Sciatic nerve (tissue), 2 donors: ENCODE data around the gene CYTH2. TPM values are rescaled to one million over a fixed set of nuclear protein-coding genes. Genes with fewer than 3 reads are reported as not detected.
"Not testable (repeated sequence)": the region's sequence is repeated elsewhere in the genome, so short reads cannot be mapped to it uniquely, and the experiment has no call there.

Experiments
- ATAC-seq: fragments of 200-7000 bp; cut with Tn5 transposase; one replicate; pipeline ENCODE4 v1.9.1; 2020; ENCODE audit warnings: mild to moderate bottlenecking, moderate library complexity
- DNase-seq: peaks from one replicate; pipeline ENCODE4 v3.0.0-alpha.2; 2020; ENCODE audit warnings: low spot score
- intact Hi-C: fragments of 100-400 bp; cut with DNase I; formaldehyde crosslinking; loops from one replicate; pipeline ENCODE4 v1.14.2; 2022
- total RNA-seq: library from RNA; stranded (reverse); fragmentation: NEBNext Ultra II Directional; extraction: Animal tissue kit (Norgen Biotek cat#: 25700); gene quantifications from one replicate; pipeline ENCODE4 v1.2.1, GENCODE V29; 2021
- donor health status: DM: no; HTN: no; CAD: no.
- donor health status: DM: no; HTN: no; CAD: no.

Gene CYTH2
- total RNA-seq, 1 donor from 2014 or later, result 62.7 TPM

DNA sequence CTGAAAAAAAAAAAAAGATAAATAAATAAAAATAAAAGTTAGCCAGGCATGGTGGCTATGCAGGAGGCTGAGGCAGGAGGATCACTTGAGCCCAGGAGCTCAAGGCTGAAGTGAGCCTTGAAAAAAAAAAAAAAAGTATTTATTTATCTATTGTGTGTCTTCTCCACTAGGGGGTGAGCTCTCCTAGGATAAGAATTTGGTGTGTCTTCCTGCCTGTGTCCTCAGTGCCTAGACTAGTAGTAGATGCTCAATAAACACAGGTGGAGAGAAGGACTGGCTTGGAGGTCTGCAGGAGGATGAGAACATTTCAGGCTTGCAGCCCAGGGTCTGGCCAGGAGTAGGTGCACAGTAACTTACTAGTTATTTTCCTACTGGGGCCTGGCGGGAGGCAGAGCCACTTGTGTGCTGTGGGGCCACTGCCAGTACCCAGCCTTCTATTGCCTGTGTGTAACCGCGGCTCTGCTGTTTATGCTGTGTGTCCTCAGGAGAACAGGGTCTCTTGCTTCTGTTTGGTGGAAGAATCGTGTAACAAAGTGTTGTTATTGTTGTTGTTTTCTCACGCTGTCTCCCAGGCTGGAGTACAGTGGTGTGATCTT is 37.1 kb downstream of the CYTH2 start:
- no peak for ATAC-seq
- no peak for DNase-seq
- intact Hi-C loops, result no loop called here

DNA sequence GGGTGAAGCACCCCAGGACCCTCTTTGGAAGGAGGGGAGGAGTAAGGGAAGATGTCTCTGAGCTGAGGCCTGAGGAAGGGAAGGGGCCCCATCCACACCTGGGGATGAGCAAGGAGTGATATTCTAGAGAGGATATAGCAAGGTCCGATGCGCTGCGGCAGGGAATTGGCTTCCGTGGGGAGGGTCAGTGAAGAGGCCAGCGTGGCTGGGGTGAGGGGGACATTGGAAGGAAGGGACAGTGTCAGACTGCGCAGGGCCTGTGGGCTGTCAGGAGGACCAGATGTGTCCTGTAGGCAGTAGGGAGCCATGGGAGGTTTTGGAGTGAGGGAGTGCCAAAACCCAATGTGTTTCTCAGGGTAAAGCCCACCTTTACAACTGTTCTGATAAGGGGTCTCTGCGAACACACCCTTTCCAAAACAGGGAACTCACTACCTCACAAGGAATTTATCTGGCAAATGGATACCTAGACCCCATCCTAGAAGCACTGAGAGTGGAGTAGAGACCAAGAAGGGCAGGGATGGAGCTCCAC is 38.8 kb downstream of the CYTH2 start:
- ATAC-seq (no peak), DNase-seq (no peak)
- intact Hi-C loops, result no loop called here

DNA sequence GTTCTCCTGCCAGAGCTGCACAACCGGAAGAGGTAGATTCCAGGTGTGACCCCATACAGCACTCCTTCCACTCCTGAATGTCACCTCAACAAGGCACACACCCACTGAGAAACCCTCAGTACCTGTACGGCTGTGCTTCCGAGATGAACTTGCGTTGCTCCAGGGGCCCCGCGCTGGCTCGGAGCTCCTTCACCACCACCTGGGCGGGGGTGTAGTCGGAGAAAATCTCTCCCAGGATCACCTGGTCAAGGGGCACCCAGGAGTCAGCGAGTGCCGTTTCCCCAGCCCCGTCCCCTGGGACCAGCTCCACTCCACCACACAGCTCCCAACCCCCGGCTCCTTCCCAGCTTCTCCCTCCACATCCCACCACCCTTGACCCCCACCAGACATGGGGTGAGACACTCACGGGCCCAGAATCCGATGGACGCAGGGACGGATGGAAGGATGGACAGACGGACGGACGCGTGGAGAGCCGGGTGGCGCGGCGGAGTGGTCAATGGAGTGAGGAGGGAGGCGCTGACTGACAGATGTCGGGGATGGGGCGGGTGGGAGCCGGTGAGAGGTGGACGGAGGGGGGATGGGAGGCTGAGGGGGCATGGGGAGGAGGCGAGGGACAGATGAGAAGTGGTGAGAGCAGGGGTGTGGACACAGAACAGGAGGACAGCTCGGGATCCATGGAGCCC is 39.7 kb downstream of the CYTH2 start:
- DNase-seq (no peak), ATAC-seq (no peak)
- intact Hi-C loops, result no loop called here

DNA sequence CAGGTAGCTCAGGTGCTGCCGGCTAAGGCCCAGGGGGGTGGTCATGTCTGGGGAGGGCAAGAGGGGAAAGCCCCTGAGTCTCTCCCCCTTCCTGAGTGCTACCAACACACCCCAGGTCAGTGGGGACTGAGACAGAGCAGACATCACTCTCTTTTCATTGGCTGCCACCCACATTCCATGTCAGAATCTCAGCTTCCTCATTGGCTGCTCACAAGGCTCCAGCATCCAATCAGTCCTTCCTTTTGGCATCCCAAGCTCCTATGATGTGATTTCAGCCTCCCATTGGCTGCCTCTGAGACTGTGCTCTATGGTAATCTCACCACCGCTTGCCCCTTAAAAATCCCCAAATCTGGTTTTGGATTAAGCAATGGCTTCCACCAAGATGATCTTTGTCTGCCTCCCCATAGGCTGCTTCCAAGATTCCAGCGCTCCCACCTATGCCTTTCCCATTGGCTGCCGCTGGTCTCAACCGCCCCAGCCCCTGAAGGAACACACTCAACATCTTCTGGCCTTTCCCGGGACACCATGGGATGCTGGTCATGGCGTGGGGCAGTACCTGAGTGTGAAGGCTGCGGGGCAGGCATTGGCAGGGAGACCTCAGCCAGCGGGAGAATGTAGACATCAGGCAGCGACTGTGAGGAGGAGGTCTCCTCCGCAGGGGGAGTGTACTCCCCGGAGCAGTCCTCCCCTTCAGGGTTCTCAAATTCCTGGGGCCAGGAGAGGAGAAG is 40.5 kb downstream of the CYTH2 start:
- intact Hi-C loops, result no loop called here
- no peak for DNase-seq
- ATAC-seq, result no peak

DNA sequence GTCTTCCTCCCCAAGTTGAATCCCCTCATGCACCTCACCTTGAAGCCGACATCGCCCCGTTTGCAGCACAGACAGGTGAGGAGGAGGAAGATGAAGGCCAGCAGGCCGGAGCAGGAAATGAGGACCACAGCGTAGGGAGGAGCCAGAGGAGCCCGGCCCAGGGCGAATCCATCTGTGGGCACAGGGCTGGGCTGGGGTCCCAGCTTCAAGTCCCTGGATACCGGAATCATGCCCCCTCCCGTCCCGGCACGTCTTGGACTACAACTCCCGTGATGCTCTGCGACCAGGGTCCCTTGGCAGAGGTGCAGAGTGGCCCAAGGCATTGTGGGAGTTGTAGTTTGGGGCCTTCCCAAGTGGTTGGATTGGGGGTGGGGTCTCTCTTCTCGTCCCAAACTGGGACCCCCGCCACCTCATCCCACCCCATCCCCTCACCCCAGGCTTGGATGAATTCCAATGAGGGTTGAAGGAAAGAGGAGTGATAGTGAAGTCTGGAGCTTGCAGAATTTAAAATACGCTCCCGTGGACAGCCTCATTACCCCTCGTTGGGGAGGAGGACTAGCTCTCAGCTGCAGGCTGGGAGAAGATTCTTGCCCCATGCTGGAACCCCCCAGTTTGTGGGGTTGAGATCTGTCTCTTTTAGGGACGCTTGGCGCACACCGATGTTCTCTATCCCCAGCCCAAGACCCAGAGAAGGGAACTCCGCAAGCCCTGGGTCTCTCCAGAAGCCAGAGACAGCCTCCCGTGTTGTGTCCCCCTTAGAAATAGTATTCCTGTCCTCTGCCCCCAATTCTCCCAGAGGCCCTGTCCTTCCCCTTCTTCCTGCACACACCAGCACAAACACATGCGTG is 41.5 kb downstream of the CYTH2 start:
- peak; percentile 85 for DNase-seq
- intact Hi-C loops, result no loop called here

DNA sequence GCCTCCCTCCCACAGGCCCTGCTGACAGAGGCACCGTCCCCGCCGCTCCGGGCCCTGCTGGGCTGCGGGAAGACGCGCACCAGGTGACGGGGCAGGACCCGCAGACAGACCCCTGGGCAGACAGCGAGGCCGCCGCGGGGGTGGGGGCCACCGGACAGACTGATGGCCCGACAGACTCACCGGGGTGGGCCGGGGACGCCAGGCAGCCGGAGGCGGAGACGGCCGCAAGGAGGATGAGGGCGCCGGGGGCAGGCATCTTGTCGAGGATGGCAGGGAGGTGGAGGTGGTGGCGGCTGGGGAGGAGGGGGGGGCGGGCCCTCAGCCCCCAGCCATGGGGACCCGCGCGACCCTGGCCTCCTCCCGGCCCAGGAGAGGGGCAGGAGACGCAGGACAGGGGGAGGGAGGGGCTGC is 42.2 kb downstream of the CYTH2 start:
- no peak for ATAC-seq
- intact Hi-C loops, result no loop called here
- no peak for DNase-seq

More for the DNA sequence above, 41.5 kb downstream of the CYTH2 start:
- ATAC-seq, result peak; percentile 88

DNA sequence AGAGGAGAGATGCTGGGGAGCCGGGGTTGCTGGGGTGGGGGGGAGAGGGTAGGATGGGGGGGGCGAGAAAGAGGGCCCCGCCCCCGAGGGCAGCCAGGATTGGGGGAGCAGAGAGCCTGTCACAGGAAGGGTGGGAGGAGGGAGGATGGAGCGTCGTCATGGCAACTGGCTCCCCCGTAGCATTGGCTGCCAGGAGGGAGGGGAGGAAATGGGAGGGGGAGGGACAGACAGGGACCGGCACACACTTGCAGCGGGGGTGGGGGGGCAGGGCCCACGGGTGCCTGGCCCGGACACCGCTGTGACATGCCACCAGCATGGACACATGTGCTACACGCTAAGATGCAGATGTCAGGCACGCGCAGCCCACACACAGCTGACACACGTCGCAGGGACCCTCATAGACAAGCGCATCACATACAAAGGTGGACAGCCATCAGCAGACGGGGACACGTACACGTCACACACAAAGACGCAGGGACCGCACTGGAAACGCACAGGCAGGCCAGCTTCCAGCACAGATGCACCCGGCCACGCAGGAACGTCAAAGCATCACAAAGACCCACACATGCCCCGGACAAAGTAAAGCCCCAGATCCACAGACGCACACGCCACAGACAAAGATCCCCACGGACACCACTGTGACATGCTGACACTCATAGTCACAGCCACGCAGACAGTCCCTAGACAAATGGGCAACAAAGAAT is 42.8 kb downstream of the CYTH2 start, which contains the start of gene LMTK3:
LMTK3 (minus strand) TSS at position 36 of the 704 bp plus-strand sequence. CDS start 259 bp downstream, outside the sequence.
- intact Hi-C loops, result no loop called here
- DNase-seq (no peak), ATAC-seq (no peak)

DNA sequence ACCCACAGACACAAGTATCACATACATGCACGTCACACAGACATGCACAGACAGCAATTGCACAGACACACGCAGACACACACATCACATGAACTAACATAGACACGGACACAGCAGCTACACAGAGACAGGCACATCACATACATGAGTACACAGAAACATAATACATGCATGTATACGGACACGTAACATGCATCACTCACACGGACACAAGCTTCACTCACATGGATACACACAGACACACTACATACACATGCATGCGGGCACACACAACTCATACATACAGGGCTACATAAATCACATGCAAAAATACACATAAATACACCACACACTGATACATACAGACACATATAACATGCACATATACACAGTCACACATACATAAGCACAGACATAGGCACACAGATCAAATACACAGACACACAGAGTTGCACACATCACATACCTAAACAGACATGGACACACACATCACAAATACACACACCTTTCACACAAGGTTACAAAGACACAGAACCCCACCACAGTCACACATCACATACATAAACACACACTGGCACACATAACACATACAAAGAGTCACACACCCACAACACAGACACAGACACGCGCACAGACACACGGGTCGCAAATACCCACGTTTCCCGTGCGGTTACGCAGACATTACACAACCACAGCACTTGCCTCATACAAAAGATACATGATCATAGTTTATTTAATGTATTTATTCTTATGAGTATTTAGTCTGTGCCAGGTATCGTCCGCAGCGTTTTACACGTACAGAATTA is 43.5 kb downstream of the CYTH2 start:
- ATAC-seq (no peak), DNase-seq (no peak)
- intact Hi-C loops, result no loop called here

DNA sequence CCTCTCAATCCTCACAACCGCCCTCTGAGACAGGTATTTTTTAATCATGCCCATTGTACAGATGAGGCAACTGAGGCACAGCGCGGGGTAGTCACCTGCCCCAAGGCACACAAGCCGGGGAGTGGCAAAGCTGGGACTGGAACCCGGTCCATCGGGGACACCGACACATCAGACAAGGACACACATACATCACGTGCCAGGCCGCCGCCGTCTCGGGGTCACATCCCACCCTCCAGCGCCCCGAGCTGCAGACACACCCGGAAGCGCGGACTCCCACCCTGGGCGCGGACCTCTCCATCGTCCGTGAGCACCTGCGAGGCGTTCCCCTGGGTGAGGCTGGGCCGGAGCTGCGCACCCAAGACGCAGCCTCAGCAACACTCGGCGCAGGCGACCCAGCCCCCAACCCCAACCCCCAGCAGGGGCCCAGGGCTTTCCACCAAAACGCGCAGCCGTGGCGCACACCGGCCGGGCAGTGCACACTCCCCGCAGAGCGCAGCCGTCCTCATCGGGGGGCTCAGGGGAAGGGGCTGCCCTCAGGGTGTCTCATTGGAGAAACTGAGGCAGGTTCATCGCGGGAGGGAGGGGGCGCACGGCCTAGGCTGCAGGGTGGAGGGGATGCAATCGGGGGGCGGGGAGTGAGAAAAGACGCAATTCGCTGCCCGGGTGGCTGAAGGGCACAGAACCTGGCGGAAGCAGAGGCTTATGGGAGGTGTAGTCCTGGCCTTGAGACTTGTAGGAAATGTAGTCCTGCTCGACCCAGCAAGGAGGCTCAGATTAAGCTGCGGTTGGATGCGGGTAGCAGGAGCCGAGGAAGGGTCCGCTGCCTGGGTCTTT is 44.3 kb downstream of the CYTH2 start:
- intact Hi-C loops, result no loop called here
- ATAC-seq (peak; percentile 64), DNase-seq (no peak)

DNA sequence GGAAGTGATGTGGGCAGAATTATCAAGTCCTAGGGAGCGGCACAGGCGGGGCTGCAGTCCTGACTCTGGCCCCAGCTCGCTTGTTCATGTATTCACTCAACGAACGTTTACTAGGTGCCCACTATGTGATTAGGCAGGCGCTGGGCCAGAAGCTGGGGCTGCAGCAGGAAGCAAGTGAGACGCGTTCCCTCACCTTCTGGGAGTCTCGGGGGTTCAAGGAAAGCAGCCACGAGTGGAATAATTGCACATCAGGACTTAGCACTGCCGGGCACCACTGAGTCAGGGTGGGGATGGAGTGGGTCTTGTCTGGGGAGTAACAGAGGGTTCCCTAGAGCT is 44.9 kb downstream of the CYTH2 start:
- DNase-seq, result no peak
- intact Hi-C loops, result no loop called here

DNA sequence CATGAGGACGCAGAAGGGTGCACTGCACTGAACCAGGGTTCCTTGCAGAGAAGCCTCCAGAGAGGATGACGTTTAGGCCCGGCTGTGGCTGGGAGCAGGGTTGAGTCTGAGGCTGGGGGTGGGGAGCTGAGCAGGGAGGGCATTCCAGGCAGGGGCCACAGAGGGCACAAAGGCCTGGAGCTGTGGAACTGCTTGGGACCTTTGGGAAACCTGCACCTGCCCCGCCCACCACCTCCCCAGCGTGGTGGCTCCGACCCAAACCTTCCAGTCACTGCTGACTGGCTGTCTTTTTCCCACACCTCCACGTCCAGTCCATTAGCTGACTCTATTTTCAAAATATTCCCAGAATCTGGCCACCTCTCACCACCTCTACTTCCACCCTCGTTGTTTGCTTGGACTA is 47.4 kb downstream of the CYTH2 start:
- intact Hi-C loops, result no loop called here
- DNase-seq, result no peak
- no peak for ATAC-seq

More for the DNA sequence above, 44.9 kb downstream of the CYTH2 start:
- ATAC-seq, result no peak

DNA sequence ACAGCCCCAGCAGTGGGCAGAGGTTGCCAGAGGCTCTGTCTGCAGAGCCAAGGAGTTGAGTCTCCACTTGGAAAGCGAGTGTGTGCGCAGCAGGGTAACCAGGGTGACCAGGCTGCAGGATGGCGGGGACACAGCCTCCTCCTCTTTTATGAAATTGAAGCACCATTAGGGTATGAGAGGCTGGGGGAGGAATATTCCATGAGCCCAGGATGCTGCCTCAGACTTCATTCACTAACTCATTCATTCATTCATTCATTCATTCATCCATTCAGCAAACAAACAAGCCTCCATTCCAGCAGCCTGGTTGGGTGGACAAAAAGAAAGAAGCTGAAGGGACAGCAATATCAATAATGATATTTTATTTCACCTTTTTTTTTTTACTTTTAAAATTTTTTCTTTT is 49.0 kb downstream of the CYTH2 start:
- DNase-seq (no peak), ATAC-seq (no peak)
- intact Hi-C loops, result no loop called here

DNA sequence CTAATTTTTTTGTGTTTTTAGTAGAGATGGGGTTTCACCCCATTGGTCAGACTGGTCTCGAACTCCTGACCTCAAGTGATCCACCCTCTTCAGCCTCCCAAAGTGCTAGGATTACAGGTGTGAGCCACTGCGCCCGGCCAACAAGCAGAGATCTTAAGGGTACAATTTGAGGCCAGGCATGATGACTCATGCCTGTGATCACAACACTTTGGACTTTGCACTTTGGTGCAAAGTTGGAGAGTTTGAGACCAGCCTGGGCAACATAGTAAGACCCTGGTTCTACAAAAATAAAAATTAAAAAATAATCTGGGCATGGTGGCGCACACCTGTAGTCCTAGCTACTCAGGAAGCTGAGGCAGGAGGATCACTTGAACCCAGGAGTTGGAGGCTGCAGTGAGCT is 50.3 kb downstream of the CYTH2 start:
- ATAC-seq, DNase-seq, intact Hi-C loops: not testable (repeated sequence)

DNA sequence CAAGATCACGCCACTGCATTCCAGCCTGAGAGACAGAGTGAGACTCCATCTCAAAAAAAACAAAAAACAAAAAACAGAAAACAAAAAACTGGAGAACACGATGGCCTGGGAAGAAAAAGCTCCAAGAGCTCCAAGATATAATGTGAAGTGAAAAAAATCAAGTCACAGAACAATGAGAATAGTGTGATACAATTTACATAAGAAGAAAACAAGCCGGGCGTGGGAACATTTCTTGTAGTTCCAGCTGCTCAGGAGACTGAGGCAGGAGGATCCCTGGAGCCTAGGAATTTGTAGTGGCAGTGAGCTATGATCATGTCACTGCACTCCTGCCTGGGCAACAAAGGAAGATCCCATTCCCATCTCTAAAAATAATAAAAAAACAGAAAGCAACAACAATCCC is 51.0 kb downstream of the CYTH2 start:
- ATAC-seq (no peak), DNase-seq (no peak)
- intact Hi-C loops, result no loop called here

DNA sequence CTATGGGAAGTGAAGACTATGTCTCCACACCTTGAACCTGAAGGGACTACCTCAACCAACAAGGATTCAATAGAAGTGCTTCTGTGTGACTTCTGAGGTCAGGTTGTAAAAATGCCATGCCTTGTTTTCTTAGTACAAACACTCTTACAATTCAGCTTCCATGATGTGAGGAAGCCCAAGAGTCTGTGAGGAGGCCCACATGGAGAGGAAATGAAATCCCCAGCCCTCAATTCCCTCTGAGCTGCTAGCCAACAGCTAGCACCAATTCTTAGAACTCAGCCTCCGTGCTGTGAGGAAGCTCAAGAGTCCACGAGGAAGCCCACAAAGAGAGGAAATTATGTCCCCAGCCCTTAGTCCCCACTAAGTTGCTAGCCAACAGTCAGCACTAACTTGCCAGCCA is 55.1 kb downstream of the CYTH2 start:
- ATAC-seq (no peak), DNase-seq (no peak)
- intact Hi-C loops, result no loop called here

DNA sequence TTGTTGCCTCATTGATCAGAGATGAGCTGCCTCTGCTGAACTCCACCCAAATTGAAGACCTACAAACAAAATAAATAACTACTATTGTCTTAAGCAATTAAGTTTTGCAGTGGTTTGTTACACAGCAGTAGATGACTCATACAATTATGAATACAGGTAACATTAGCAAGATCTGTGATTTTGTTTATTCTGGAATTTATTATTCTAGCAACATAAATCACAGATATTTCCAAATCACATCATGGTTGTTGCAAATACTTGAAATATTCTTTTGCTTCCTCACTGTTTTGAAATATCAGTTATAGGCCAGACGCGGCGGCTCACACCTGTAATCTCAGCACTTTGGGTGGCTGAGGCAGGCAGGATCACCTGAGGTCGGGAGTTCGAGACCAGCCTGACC is 55.6 kb downstream of the CYTH2 start:
- ATAC-seq, result no peak
- no peak for DNase-seq
- intact Hi-C loops, result no loop called here

DNA sequence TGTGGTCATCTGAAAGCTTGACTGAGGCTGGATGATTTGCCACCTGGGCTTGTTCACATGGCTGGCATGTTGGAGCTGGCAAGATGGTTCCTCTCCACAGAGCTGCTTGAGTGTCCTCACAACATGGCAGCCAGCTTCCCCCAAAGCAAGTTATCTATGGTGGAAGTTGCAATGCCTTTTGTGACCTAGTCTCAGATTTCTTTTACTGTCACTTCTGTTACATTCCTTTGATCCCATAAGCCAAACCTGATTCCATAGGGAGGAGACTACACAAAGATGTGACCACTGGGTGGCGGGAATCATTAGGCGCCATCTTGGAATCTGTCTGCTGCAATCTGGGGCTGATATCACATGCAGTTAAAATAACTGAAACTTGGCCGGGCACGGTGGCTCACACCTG is 60.0 kb downstream of the CYTH2 start:
- no peak for ATAC-seq
- intact Hi-C loops, result no loop called here

More for the DNA sequence above, 60.0 kb downstream of the CYTH2 start:
- DNase-seq, result no peak
